Measurements from ENCODE around the gene OR56B1.

- TF ChIP-seq, protein P1, sequence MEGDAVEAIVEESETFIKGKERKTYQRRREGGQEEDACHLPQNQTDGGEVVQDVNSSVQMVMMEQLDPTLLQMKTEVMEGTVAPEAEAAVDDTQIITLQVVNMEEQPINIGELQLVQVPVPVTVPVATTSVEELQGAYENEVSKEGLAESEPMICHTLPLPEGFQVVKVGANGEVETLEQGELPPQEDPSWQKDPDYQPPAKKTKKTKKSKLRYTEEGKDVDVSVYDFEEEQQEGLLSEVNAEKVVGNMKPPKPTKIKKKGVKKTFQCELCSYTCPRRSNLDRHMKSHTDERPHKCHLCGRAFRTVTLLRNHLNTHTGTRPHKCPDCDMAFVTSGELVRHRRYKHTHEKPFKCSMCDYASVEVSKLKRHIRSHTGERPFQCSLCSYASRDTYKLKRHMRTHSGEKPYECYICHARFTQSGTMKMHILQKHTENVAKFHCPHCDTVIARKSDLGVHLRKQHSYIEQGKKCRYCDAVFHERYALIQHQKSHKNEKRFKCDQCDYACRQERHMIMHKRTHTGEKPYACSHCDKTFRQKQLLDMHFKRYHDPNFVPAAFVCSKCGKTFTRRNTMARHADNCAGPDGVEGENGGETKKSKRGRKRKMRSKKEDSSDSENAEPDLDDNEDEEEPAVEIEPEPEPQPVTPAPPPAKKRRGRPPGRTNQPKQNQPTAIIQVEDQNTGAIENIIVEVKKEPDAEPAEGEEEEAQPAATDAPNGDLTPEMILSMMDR (IDR thresholded peaks at IDR 0.05; ENCODE audit: insufficient read depth, low read length, poor library complexity, severe bottlenecking), result no peak
- TF ChIP-seq EZH2phosphoT487 (conservative IDR thresholded peaks at IDR 0.05; ENCODE audit: low read length), result no peak
Measured at GRCh38 chr11:5736396-5736795, at the start of gene OR56B1.

Measured in SU-DHL-6 (cell line).